HL-60 (cell line): Measurements from ENCODE around the gene PTGES2.

Experiments used
- CTCF ChIP-seq: IDR thresholded peaks from one replicate; pipeline ENCODE4 v1.5.1; 2011; ENCODE audit warnings: low read length, control low read depth, inconsistent platforms; ENCODE audit not compliant: insufficient read depth
- GABPA ChIP-seq: IDR thresholded peaks from 2 replicates; pipeline ENCODE4 v1.6.1; 2012; ENCODE audit warnings: low read depth
- POLR2AphosphoS5 ChIP-seq: IDR thresholded peaks from 2 replicates; pipeline ENCODE4 v1.6.1; 2012; ENCODE audit warnings: low read depth
- REST ChIP-seq: IDR thresholded peaks from 2 replicates; pipeline ENCODE4 v1.6.1; 2012; ENCODE audit warnings: low read depth; ENCODE audit not compliant: insufficient replicate concordance

- no peak for TF ChIP-seq CTCF
- no peak for TF ChIP-seq REST
- TF ChIP-seq POLR2AphosphoS5, result no peak
- no peak for TF ChIP-seq GABPA
Measured at GRCh38 chr9:128139621-128140020, 12.1 kb upstream of the PTGES2 start.
